T-helper 1 cell (primary cell): ENCODE results near the gene TPSAB1.
"Not testable (repeated sequence)": the region's sequence is repeated elsewhere in the genome, so short reads cannot be mapped to it uniquely, and the experiment has no call there.

ENCODE experiments used
- DNase-seq, 5 donors: peaks; one replicate each; pipeline ENCODE4 v3.0.0-alpha.2; 2012 to 2020

TPSAB1 gene

GRCh38 chr16:1271724-1272413, 31.4 kb downstream of the TPSAB1 start:
- DNase-seq: not testable (repeated sequence)

- DNase-seq: no peak
Measured at GRCh38 chr16:1272453-1273198, 32.1 kb downstream of the TPSAB1 start.

- no peak for DNase-seq
Measured at GRCh38 chr16:1273816-1274215, 33.3 kb downstream of the TPSAB1 start.

GRCh38 chr16:1274767-1275166, 34.3 kb downstream of the TPSAB1 start:
- DNase-seq: no peak

- no peak for DNase-seq
Measured at GRCh38 chr16:1275791-1276579, 35.5 kb downstream of the TPSAB1 start.

- DNase-seq: no peak
Measured at GRCh38 chr16:1276580-1276878, 36.0 kb downstream of the TPSAB1 start.

- no peak for DNase-seq
Measured at GRCh38 chr16:1277151-1277598, 36.7 kb downstream of the TPSAB1 start.

- DNase-seq: no peak
Measured at GRCh38 chr16:1277617-1278282, 37.2 kb downstream of the TPSAB1 start.

GRCh38 chr16:1278477-1278876, 38.0 kb downstream of the TPSAB1 start:
- no peak for DNase-seq

- no peak for DNase-seq
Measured at GRCh38 chr16:1279081-1279944, 38.8 kb downstream of the TPSAB1 start.

- DNase-seq: no peak
Measured at GRCh38 chr16:1279945-1280589, 39.6 kb downstream of the TPSAB1 start.

- no peak for DNase-seq
Measured at GRCh38 chr16:1280783-1281182, 40.3 kb downstream of the TPSAB1 start.

- no peak for DNase-seq
Measured at GRCh38 chr16:1281517-1281916, 41.0 kb downstream of the TPSAB1 start.

- DNase-seq: no peak
Measured at GRCh38 chr16:1282324-1282973, 41.9 kb downstream of the TPSAB1 start.

GRCh38 chr16:1283296-1283695, 42.8 kb downstream of the TPSAB1 start:
- no peak for DNase-seq

- no peak for DNase-seq
Measured at GRCh38 chr16:1283996-1284616, 43.6 kb downstream of the TPSAB1 start.

GRCh38 chr16:1285669-1286512, 45.4 kb downstream of the TPSAB1 start:
- DNase-seq: no peak

- no peak for DNase-seq
Measured at GRCh38 chr16:1286513-1287094, 46.1 kb downstream of the TPSAB1 start.

GRCh38 chr16:1287982-1288670, 47.6 kb downstream of the TPSAB1 start:
- no peak for DNase-seq
